Ovary (tissue), 3 donors: Measurements from ENCODE around the gene FLYWCH1.

Source experiments
- CTCF ChIP-seq, 3 donors: fragments of 450-650 bp in 2 of 3; fragments of 200-600 bp in 1 of 3; IDR thresholded peaks; one replicate each; pipeline versions ENCODE4 v1.5.1 to v1.8.0; 2016 to 2022; ENCODE audit warnings: antibody characterized with exemption in 3 of 3, mild to moderate bottlenecking in 1 of 3
- EP300 ChIP-seq: sonication (generic); formaldehyde crosslinking; IDR thresholded peaks from one replicate; pipeline ENCODE4 v1.6.1; 2017; ENCODE audit warnings: antibody characterized with exemption
- donor health status: DM: no; HTN: no; CAD: no.

GRCh38 chr16:2867987-2868789, 43.5 kb upstream of the FLYWCH1 start:
- no peak for TF ChIP-seq EP300
- peak; percentile 95 to 96 (median 95) for TF ChIP-seq CTCF (IDR thresholded peaks at IDR 0.05)
